CD4-positive, alpha-beta T cell (primary cell): Measurements from ENCODE around the gene SENP7. TPM values are rescaled to one million over a fixed set of nuclear protein-coding genes. Genes with fewer than 3 reads are reported as not detected.

Experiments used
- ATAC-seq: fragments of 200-7000 bp; cut with Tn5 transposase; one replicate; pipeline ENCODE4 v1.10.0; 2022; ENCODE audit warnings: mild to moderate bottlenecking; ENCODE audit not compliant: poor library complexity
- CTCF ChIA-PET: fragments of 350-600 bp; sonication (Branson Sonifier 250); formaldehyde crosslinking; loops from one replicate; lab custom pipeline; 2021; ENCODE audit warnings: antibody characterized with exemption, inconsistent platforms; lab: Charles Lee
- POLR2A ChIA-PET: fragments of 350-600 bp; sonication (Branson Sonifier 250); formaldehyde crosslinking; loops from one replicate; lab custom pipeline; 2021; ENCODE audit warnings: antibody characterized with exemption, inconsistent platforms; lab: Charles Lee
- DNase-seq, 14 experiments: peaks; one replicate each; pipeline ENCODE4 v3.0.0-alpha.2; 2013 to 2020; ENCODE audit warnings: mixed read lengths in 2 of 14
- H3K27ac ChIP-seq, 2 donors: one replicate each; pipeline versions ENCODE4 v1.5.1 to v1.7.0; 2013; ENCODE audit warnings: low read length in 2 of 2, low read depth in 1 of 2, mild to moderate bottlenecking in 1 of 2
- H3K27me3 ChIP-seq, 2 experiments: 1 replicate in 1 of 2; 2 replicates in 1 of 2; pipeline versions ENCODE4 v1.6.1 to v1.7.0; 2013; ENCODE audit warnings: low read length in 2 of 2, control low read depth in 1 of 2, mild to moderate bottlenecking in 1 of 2, moderate library complexity in 1 of 2; ENCODE audit not compliant: insufficient read depth in 2 of 2, control insufficient read depth in 1 of 2
- H3K36me3 ChIP-seq: one replicate; pipeline ENCODE4 v1.6.1; 2013; ENCODE audit warnings: low read length, control low read depth; ENCODE audit not compliant: insufficient read depth
- H3K4me1 ChIP-seq: one replicate; pipeline ENCODE4 v1.6.1; 2013; ENCODE audit warnings: low read length, control low read depth; ENCODE audit not compliant: insufficient read depth
- H3K4me3 ChIP-seq: one replicate; pipeline ENCODE4 v1.5.1; 2013; ENCODE audit warnings: mild to moderate bottlenecking, low read length, moderate library complexity
- H3K9me3 ChIP-seq, 2 experiments: 1 replicate in 1 of 2; 2 replicates in 1 of 2; pipeline versions ENCODE4 v1.6.1 to v1.7.0; 2013; ENCODE audit warnings: low read length in 2 of 2, mild to moderate bottlenecking in 2 of 2, control low read depth in 1 of 2, moderate library complexity in 1 of 2; ENCODE audit not compliant: control insufficient read depth in 1 of 2, insufficient read depth in 1 of 2
- H3K27ac Mint-ChIP-seq: one replicate; pipeline ENCODE4 v1.8.0; 2020; ENCODE audit warnings: mixed read lengths
- H3K27me3 Mint-ChIP-seq: one replicate; pipeline ENCODE4 v1.8.0; 2021; ENCODE audit warnings: mixed read lengths
- H3K36me3 Mint-ChIP-seq: one replicate; pipeline ENCODE4 v1.8.0; 2021; ENCODE audit warnings: low read depth, mixed read lengths
- H3K4me1 Mint-ChIP-seq: one replicate; pipeline ENCODE4 v1.8.0; 2021; ENCODE audit warnings: low read depth, mixed read lengths
- H3K4me3 Mint-ChIP-seq: one replicate; pipeline ENCODE4 v1.8.0; 2020; ENCODE audit warnings: mild to moderate bottlenecking, mixed read lengths
- H3K9me3 Mint-ChIP-seq: one replicate; pipeline ENCODE4 v1.8.0; 2020; ENCODE audit warnings: mixed read lengths
- CTCF ChIP-seq: fragments of 200-600 bp; IDR thresholded peaks from one replicate; pipeline ENCODE4 v1.8.0; 2022; ENCODE audit warnings: antibody characterized with exemption, mild to moderate bottlenecking
- intact Hi-C, 2 experiments: fragments of 100-400 bp; cut with DNase I in 1 of 2; cut with micrococcal nuclease in 1 of 2; formaldehyde crosslinking; loops; one replicate each; pipeline versions ENCODE4 v1.15.1 to v1.9.0; 2023 to 2025; cut with DNase I, micrococcal nuclease
- total RNA-seq, 174 experiments: library from RNA in 2 of 174; stranded (reverse) in 2 of 174; gene quantifications; one replicate each; pipeline ENCODE4 v1.2.3 and lab custom pipeline; 2021 to 2026

Gene SENP7
- total RNA-seq, 2 experiments from 2014 or later = 37.5 to 39.3 TPM

GRCh38 chr3:101325393-101326134, 187.4 kb downstream of the SENP7 start:
- POLR2A ChIA-PET = no interaction called here
- Mint-ChIP-seq H3K4me3 (no peak overlapping the region), H3K4me1 (no peaks in the 10 kb centered on the region), H3K27ac (no peak overlapping the region), H3K9me3 (no peaks in the 10 kb centered on the region), H3K27me3 (no peaks in the 10 kb centered on the region), H3K36me3 (peaks cover 59% of the 10 kb centered on the region)
- no peak for DNase-seq
- intact Hi-C loops = no loop called here
- H3K27ac ChIP-seq = no peak overlapping the region
- no peak for TF ChIP-seq CTCF
- no peak for ATAC-seq
- no peaks in the 10 kb centered on the region for H3K4me1 ChIP-seq
- H3K9me3 ChIP-seq = no peaks in the 10 kb centered on the region
- CTCF ChIA-PET = no interaction called here
- H3K36me3 ChIP-seq = peaks cover 45% of the 10 kb centered on the region
- H3K4me3 ChIP-seq = no peak overlapping the region
- no peaks in the 10 kb centered on the region for H3K27me3 ChIP-seq

GRCh38 chr3:101320475-101320874, 192.5 kb downstream of the SENP7 start, which contains the start of gene IMPG2:
IMPG2 (minus strand) TSS chr3:101320575; CDS start chr3:101320372, 203 bp downstream.
- ChIA-PET POLR2A (interaction anchor here (0.6 kb wide), 1 partner anchor 319 kb away, joined by 4 read pairs; no protein-coding TSS in a partner anchor), CTCF (no interaction called here)
- H3K27ac ChIP-seq = no peak within 1 kb of the TSS
- H3K4me1 ChIP-seq = no peaks in the 10 kb centered on the region
- Mint-ChIP-seq H3K36me3 (peaks cover 17% of the 10 kb centered on the region), H3K4me1 (no peaks in the 10 kb centered on the region), H3K9me3 (no peaks in the 10 kb centered on the region), H3K27ac (no peak within 1 kb of the TSS), H3K4me3 (no peak within 1 kb of the TSS), H3K27me3 (no peaks in the 10 kb centered on the region)
- no peak for TF ChIP-seq CTCF
- DNase-seq = no peak
- H3K36me3 ChIP-seq = peaks cover 4% of the 10 kb centered on the region
- no peak within 1 kb of the TSS for H3K4me3 ChIP-seq
- H3K9me3 ChIP-seq = no peaks in the 10 kb centered on the region
- intact Hi-C loops = no loop called here
- no peak for ATAC-seq
- H3K27me3 ChIP-seq = no peaks in the 10 kb centered on the region

- Mint-ChIP-seq H3K9me3 (no peaks in the 10 kb centered on the region), H3K4me1 (no peaks in the 10 kb centered on the region), H3K27ac (no peak overlapping the region), H3K36me3 (peaks cover 12% of the 10 kb centered on the region), H3K27me3 (no peaks in the 10 kb centered on the region), H3K4me3 (no peak overlapping the region)
- no peaks in the 10 kb centered on the region for H3K9me3 ChIP-seq
- DNase-seq (no peak), ATAC-seq (no peak)
- H3K4me3 ChIP-seq = no peak overlapping the region
- intact Hi-C loops = no loop called here
- POLR2A ChIA-PET = no interaction called here
- no peak for TF ChIP-seq CTCF
- CTCF ChIA-PET = no interaction called here
- no peaks in the 10 kb centered on the region for H3K27me3 ChIP-seq
- no peaks in the 10 kb centered on the region for H3K4me1 ChIP-seq
- H3K36me3 ChIP-seq = no peaks in the 10 kb centered on the region
- no peak overlapping the region for H3K27ac ChIP-seq
Measured at GRCh38 chr3:101319531-101319930, 193.5 kb downstream of the SENP7 start.
